Esophagus squamous epithelium (tissue), 4 donors: ENCODE results near the gene CUEDC1.

Source experiments
- POLR2A ChIP-seq, 4 donors: fragments of 450-650 bp; IDR thresholded peaks; one replicate each; pipeline ENCODE4 v1.6.1; 2017; ENCODE audit warnings: antibody characterized with exemption in 4 of 4, mild to moderate bottlenecking in 4 of 4, moderate library complexity in 3 of 4
- TF ChIP-seq, protein P1 (sequence below), 6 experiments: fragments of 450-650 bp in 4 of 6; fragments of 200-600 bp in 2 of 6; sonication (generic) in 2 of 6; IDR thresholded peaks; one replicate each; pipeline ENCODE4 v1.5.1; 2016 to 2019; ENCODE audit warnings: antibody characterized with exemption in 6 of 6, mild to moderate bottlenecking in 4 of 6, moderate library complexity in 4 of 6

DNA sequence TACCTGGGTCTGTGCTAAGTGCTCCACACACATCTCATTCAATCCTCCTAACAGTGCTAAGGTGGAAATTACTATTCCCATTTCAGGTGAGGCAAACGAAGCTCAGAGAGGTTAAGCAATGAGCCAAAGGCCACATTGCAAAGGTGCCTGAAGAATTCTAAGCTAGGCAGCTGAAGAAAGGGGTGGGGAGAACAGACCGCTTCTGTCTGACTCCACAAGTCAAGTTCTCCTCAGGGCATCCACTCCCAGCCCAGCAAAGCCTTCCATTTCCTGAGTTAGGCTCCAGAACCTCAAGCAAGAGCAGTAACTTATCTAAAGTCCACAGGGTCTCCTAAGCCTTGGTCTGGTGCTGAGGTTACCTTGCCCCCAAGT is 78.4 kb downstream of the CUEDC1 start:
- no peak for TF ChIP-seq POLR2A (IDR thresholded peaks at IDR 0.05)
- TF ChIP-seq, protein P1, sequence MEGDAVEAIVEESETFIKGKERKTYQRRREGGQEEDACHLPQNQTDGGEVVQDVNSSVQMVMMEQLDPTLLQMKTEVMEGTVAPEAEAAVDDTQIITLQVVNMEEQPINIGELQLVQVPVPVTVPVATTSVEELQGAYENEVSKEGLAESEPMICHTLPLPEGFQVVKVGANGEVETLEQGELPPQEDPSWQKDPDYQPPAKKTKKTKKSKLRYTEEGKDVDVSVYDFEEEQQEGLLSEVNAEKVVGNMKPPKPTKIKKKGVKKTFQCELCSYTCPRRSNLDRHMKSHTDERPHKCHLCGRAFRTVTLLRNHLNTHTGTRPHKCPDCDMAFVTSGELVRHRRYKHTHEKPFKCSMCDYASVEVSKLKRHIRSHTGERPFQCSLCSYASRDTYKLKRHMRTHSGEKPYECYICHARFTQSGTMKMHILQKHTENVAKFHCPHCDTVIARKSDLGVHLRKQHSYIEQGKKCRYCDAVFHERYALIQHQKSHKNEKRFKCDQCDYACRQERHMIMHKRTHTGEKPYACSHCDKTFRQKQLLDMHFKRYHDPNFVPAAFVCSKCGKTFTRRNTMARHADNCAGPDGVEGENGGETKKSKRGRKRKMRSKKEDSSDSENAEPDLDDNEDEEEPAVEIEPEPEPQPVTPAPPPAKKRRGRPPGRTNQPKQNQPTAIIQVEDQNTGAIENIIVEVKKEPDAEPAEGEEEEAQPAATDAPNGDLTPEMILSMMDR (IDR thresholded peaks at IDR 0.05), result no peak
